ENCODE data around the gene C10orf143. TPM values are rescaled to one million over a fixed set of nuclear protein-coding genes. Genes with fewer than 3 reads are reported as not detected.

Gene C10orf143
- total and polyA plus RNA-seq, 2 of the 8 experiments (the other 6 are each of a cell fraction or from before 2014, with no cell fraction given) = 1.6 to 2.0 TPM

DNA sequence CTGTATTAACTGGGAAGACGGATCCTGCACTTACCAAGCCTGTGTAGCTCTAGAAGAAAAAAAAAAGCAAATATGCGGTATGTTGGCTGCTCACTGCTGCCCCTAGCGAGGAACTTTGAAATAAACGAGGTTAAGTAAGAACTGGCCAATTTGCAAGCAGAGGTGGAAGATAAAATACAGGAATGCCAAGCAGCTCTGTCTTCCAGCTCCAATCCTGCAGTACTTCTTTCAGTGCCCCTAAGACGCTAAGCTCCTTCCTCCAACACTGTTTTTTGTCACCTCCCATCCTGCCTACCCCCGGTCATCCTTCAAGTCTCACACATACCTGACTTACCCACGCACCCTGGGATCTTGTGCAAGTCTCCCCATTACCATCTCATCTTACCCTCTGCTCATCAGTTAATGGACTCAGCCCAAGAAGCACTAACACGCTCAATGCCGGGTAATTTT, 809 bp downstream of the C10orf143 start:
- peak overlapping the region; percentile 84 to 99 for H3K4me2 ChIP-seq (ENCODE audit: insufficient read depth in 1 of 2, low read depth in 2 of 2, low read length in 2 of 2)
- no peak overlapping the region for H2BK12ac ChIP-seq (ENCODE audit: low read depth, low read length)
- H3K56ac ChIP-seq (replicated peaks; ENCODE audit: insufficient read length, low read depth, low read length) = no peak overlapping the region
- 0 out of 2 replicates have a peak overlapping the region, but pooled peaks have one; percentile 89 for H2BK15ac ChIP-seq (ENCODE audit: low read length)
- peak overlapping the region; percentile 81 for H3K27ac ChIP-seq (ENCODE audit: low read depth, low read length)
- H4K91ac ChIP-seq (replicated peaks; ENCODE audit: insufficient read length, low read length) = peak overlapping the region; percentile 63
- H3K14ac ChIP-seq (ENCODE audit: insufficient read length) = no peak overlapping the region
- H2BK120ac ChIP-seq (replicated peaks; ENCODE audit: low read depth, low read length) = no peak overlapping the region
- peaks cover 0 to 7% of the 10 kb centered on the region in 2 experiments; a peak in 1 of 4 replicates for H3K79me2 ChIP-seq (ENCODE audit: control insufficient read depth in 1 of 2, insufficient read depth in 2 of 2, low read length in 2 of 2)
- no peak overlapping the region for H3K23ac ChIP-seq (ENCODE audit: insufficient read length)
- H3K27me3 ChIP-seq (replicated peaks in 1 of 4; ENCODE audit: control insufficient read depth in 3 of 4, extremely low read depth in 1 of 4, insufficient read depth in 3 of 4, low read length in 3 of 4) = no peaks in the 10 kb centered on the region; a peak in 2 of 7 replicates
- H2BK20ac ChIP-seq (ENCODE audit: low read length) = no peak overlapping the region
- peaks cover 0 to 8% of the 10 kb centered on the region in 2 experiments for H4K20me1 ChIP-seq (replicated peaks in 1 of 2; ENCODE audit: control insufficient read depth in 1 of 2, insufficient read depth in 2 of 2, low read length in 2 of 2)
- peak overlapping the region; percentile 73 for H4K5ac ChIP-seq (ENCODE audit: insufficient read length, low read depth, low read length)
- FAIRE-seq = peak; percentile 78
- no peaks in the 10 kb centered on the region for H3K9me3 ChIP-seq (ENCODE audit: insufficient read depth in 2 of 2, low read depth in 1 of 2, low read length in 1 of 2)
- H3K4ac ChIP-seq (replicated peaks; ENCODE audit: insufficient read length, low read depth, low read length) = peak overlapping the region; percentile 62
- POLR2A ChIA-PET (ENCODE audit: partially characterized antibody) = interaction anchor here (0.7 to 3.2 kb wide), 6 partner anchors 12 to 49 kb away, joined by 3 to 28 read pairs (median 4); partner anchors contain the start of gene GLRX3
- no peak overlapping the region for H2AK5ac ChIP-seq (ENCODE audit: low read depth, low read length)
- peak overlapping the region; percentile 78 to 89 (median 84) for H3K9ac ChIP-seq (replicated peaks in 1 of 4; ENCODE audit: extremely low read depth in 1 of 4, low read depth in 3 of 4, low read length in 3 of 4)
- H2BK5ac ChIP-seq (ENCODE audit: low read depth, low read length) = peak overlapping the region; percentile 62
- 5% methylated on average over 9 of the region's 9 CpGs; no CpG with 5 or more reads in 1 of the 2 experiments for WGBS, 2 experiments (ENCODE audit: extremely low coverage in 1 of 2, insufficient coverage in 1 of 2, insufficient read length in 1 of 2, insufficient replicate concordance in 2 of 2, low coverage in 1 of 2, low lambda C conversion rate in 2 of 2, missing lambda C conversion rate in 1 of 2)
- peak overlapping the region; percentile 55 for H3K18ac ChIP-seq (ENCODE audit: extremely low read depth, low read length)
- no peaks in the 10 kb centered on the region for H3K36me3 ChIP-seq (ENCODE audit: control insufficient read depth in 2 of 4, insufficient read depth in 4 of 4, low read length in 3 of 4)
- CTCF ChIA-PET (ENCODE audit: partially characterized antibody) = interaction anchor here (0.6 to 3.3 kb wide), 33 partner anchors 8 to 747 kb away, joined by 3 to 31 read pairs (median 4); no protein-coding TSS in a partner anchor
- DNase-seq (ENCODE audit: low read depth in 1 of 2, low spot score in 2 of 2) = peak; percentile 47 to 78
- peaks cover 4% of the 10 kb centered on the region; the same call in 1 of the 2 replicates for H3K79me1 ChIP-seq (ENCODE audit: low read depth, low read length)
- peaks cover 7% of the 10 kb centered on the region for H3K23me2 ChIP-seq (ENCODE audit: low read depth, low read length)
- H3K4me1 ChIP-seq (replicated peaks in 1 of 4; ENCODE audit: control insufficient read depth in 3 of 4, insufficient read depth in 4 of 4, low read length in 3 of 4) = peaks cover 0 to 13% (median 2%) of the 10 kb centered on the region in 4 experiments; a peak in 5 of 7 replicates
- peak overlapping the region; percentile 47; the same call in 1 of the 2 replicates for H4K8ac ChIP-seq (ENCODE audit: extremely low read depth, insufficient read depth, low read length)
- peak overlapping the region; percentile 63 to 89 (median 80) for H3K4me3 ChIP-seq (ENCODE audit: extremely low read depth in 1 of 4, insufficient read depth in 2 of 4, low read depth in 3 of 4, low read length in 4 of 4)
- peak overlapping the region; percentile 71 for H2AFZ ChIP-seq (ENCODE audit: low read length)
- TF ChIP-seq SP1 (IDR thresholded peaks at IDR 0.05; ENCODE audit: low read depth, low read length) (0 out of 2 replicates have a peak, but pooled peaks have one; percentile 20), EGR1 (IDR thresholded peaks at IDR 0.05; ENCODE audit: borderline replicate concordance, low read depth, low read length) (no peak), SIN3A (conservative IDR thresholded peaks at IDR 0.05 in 1 of 2, IDR thresholded peaks at IDR 0.05 in 1 of 2; ENCODE audit: low read depth in 1 of 2, low read length in 2 of 2) (0 out of 4 replicates have a peak, but pooled peaks of 1 of the 2 experiments have one; percentile 47), HDAC2 (IDR thresholded peaks at IDR 0.05; ENCODE audit: borderline replicate concordance in 1 of 2, low read depth in 2 of 2, low read length in 2 of 2) (0 out of 4 replicates have a peak, but pooled peaks of 1 of the 2 experiments have one; percentile 17), TEAD4 (IDR thresholded peaks at IDR 0.05; ENCODE audit: low read depth, low read length) (peak; percentile 84), RAD21 (IDR thresholded peaks at IDR 0.05 in 1 of 2, conservative IDR thresholded peaks at IDR 0.05 in 1 of 2; ENCODE audit: low read depth in 2 of 2, low read length in 2 of 2) (peak; percentile 42 to 62; a peak in 3 of 4 replicates)
- TF ChIP-seq, protein P1, sequence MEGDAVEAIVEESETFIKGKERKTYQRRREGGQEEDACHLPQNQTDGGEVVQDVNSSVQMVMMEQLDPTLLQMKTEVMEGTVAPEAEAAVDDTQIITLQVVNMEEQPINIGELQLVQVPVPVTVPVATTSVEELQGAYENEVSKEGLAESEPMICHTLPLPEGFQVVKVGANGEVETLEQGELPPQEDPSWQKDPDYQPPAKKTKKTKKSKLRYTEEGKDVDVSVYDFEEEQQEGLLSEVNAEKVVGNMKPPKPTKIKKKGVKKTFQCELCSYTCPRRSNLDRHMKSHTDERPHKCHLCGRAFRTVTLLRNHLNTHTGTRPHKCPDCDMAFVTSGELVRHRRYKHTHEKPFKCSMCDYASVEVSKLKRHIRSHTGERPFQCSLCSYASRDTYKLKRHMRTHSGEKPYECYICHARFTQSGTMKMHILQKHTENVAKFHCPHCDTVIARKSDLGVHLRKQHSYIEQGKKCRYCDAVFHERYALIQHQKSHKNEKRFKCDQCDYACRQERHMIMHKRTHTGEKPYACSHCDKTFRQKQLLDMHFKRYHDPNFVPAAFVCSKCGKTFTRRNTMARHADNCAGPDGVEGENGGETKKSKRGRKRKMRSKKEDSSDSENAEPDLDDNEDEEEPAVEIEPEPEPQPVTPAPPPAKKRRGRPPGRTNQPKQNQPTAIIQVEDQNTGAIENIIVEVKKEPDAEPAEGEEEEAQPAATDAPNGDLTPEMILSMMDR (IDR thresholded peaks at IDR 0.05; ENCODE audit: control extremely low read depth in 1 of 3, insufficient read depth in 1 of 3, low read depth in 1 of 3, low read length in 3 of 3) = peak in 2 of 3 experiments; percentile 62 to 80; a peak in 3 of 4 replicates

Measured in H1 (cell line).